ENCODE results near the gene ZNF526. TPM values are rescaled to one million over a fixed set of nuclear protein-coding genes. Genes with fewer than 3 reads are reported as not detected.
"Not testable (repeated sequence)": the region's sequence is repeated elsewhere in the genome, so short reads cannot be mapped to it uniquely, and the experiment has no call there.

ZNF526 gene
- total RNA-seq, 1 experiment from 2014 or later = 21.3 TPM

DNA sequence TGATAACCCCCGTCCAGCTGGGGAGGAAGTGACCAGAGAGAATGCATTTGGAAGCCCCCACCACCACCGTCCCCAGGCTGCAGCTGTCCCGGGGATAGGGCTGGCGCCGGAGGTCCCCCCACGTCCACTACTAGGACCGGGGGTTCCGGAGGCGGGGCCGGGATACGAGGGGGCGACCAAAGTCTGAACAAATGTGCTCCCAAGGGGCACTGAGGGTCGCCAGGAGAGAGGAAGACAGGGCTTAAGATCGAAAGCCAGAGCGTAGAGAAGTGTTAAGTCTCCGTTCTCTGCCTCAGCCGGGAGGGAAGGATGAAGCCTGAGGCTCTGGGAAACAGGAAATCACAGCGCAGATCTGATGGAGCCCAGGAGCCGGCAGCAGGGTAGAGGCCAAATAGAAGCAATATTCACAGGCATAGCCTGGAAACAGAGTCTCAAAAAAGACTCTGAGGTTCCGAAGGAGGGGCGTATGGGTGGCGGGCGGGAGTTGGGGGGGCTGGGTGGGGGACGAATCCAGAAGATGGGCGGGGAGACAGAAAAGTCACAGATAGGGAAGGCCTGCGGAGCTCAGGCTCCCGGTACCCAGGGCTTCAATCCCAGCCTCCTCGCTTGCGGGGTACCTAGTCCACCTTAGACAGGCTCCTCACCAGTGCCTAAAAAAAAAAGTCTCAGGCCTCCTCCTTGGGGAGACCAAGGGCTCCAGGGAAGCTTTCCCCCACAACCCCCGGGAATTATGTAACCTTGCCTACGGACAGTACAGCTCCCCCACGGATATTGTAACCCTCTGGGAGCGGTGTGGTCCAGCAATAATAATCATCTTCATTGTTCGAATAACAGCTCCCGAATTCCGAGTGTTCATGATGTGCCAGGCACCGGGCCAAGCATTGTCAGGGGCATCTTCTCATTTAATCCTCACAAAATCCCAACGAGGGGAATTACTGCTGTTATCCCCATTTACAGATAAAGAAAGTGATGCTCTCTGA is 35.9 kb downstream of the ZNF526 start:
- Histone ChIP-seq H3K9me3 (ENCODE audit: low read depth, low read length, poor library complexity, severe bottlenecking) (no peaks in the 10 kb centered on the region), H3K4me3 (ENCODE audit: low read depth, low read length, poor library complexity, severe bottlenecking) (peak overlapping the region; percentile 91), H3K27me3 (replicated peaks; ENCODE audit: insufficient read depth, low read depth, low read length, poor library complexity) (no peaks in the 10 kb centered on the region), H3K36me3 (ENCODE audit: insufficient read depth, low read length, poor library complexity, severe bottlenecking) (no peaks in the 10 kb centered on the region), H3K27ac (ENCODE audit: low read depth, low read length, poor library complexity, severe bottlenecking) (peak overlapping the region; percentile 72), H3K4me1 (ENCODE audit: insufficient read depth, low read length, poor library complexity, severe bottlenecking) (peaks cover 25% of the 10 kb centered on the region)
- TF ChIP-seq, protein P1, sequence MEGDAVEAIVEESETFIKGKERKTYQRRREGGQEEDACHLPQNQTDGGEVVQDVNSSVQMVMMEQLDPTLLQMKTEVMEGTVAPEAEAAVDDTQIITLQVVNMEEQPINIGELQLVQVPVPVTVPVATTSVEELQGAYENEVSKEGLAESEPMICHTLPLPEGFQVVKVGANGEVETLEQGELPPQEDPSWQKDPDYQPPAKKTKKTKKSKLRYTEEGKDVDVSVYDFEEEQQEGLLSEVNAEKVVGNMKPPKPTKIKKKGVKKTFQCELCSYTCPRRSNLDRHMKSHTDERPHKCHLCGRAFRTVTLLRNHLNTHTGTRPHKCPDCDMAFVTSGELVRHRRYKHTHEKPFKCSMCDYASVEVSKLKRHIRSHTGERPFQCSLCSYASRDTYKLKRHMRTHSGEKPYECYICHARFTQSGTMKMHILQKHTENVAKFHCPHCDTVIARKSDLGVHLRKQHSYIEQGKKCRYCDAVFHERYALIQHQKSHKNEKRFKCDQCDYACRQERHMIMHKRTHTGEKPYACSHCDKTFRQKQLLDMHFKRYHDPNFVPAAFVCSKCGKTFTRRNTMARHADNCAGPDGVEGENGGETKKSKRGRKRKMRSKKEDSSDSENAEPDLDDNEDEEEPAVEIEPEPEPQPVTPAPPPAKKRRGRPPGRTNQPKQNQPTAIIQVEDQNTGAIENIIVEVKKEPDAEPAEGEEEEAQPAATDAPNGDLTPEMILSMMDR (conservative IDR thresholded peaks at IDR 0.05; ENCODE audit: low read depth, low read length) = no peak
- no peak for TF ChIP-seq EZH2 (IDR thresholded peaks at IDR 0.05; ENCODE audit: borderline replicate concordance, low read depth, low read length, poor library complexity, severe bottlenecking)
- BruUV-seq (replicated peaks) = no TSS peak
- DNase-seq (ENCODE audit: low spot score) = peak; percentile 78
- ChIA-PET CTCF (interaction anchor here (0.9 kb wide), 1 partner anchor 9 kb away, joined by 3 read pairs; no protein-coding TSS in a partner anchor), POLR2A (ENCODE audit: low non-redundant PET) (no interaction called here)
- intact Hi-C loops (cut with micrococcal nuclease; ENCODE audit: unreplicated experiment) = loop anchor here (2.0 kb wide), 1 partner anchor 13 kb away; the partner anchor contains the start of gene CIC

DNA sequence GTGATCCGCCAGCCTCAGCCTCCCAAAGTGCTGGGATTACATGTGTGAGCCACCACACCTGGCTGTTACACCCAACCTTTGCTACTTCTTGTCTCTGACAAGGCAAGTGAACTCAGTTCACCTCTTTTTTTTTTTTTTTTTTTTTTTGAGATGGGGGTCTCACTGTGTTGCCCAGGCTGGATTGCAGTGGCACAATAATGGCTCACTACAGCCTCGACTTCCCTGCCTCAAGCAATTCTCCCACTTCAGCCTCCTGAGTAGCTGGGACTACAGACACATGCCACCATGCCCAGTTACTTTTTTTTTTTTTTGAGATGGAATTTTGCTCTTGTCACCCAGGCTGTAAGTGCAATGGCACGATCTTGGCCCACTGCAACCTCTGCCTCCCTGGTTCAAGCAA is 37.7 kb downstream of the ZNF526 start:
- H3K9me3 ChIP-seq (ENCODE audit: low read depth, low read length, poor library complexity, severe bottlenecking); H3K36me3 ChIP-seq (ENCODE audit: insufficient read depth, low read length, poor library complexity, severe bottlenecking); H3K27ac ChIP-seq (ENCODE audit: low read depth, low read length, poor library complexity, severe bottlenecking); H3K27me3 ChIP-seq (replicated peaks; ENCODE audit: insufficient read depth, low read depth, low read length, poor library complexity); intact Hi-C loops (cut with micrococcal nuclease; ENCODE audit: unreplicated experiment); DNase-seq (ENCODE audit: low spot score); H3K4me1 ChIP-seq (ENCODE audit: insufficient read depth, low read length, poor library complexity, severe bottlenecking); BruUV-seq (replicated peaks); H3K4me3 ChIP-seq (ENCODE audit: low read depth, low read length, poor library complexity, severe bottlenecking); CTCF ChIA-PET: not testable (repeated sequence)
- POLR2A ChIA-PET (ENCODE audit: low non-redundant PET) = interaction anchor here (0.6 kb wide), 2 partner anchors 23 to 29 kb away, joined by 5 to 7 read pairs; no protein-coding TSS in a partner anchor

DNA sequence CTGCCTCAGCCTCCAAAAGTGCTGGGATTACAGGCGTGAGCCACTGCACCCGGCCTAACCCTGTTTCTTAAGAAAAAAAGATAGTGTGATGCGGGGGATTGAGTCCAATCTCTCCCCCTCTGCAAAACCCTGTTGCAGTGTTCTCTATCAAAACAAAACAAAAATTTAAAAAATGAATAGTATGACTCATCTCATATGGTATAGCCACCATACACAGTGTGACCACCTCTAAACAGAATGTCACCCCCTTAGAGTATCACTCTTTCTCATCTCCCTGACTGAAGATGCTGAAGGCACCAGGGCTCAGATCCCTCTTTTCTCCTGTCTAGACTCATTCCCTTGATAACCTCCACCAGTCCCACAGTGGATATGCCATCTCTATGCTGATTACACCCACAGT is 41.7 kb downstream of the ZNF526 start:
- H3K27me3 ChIP-seq (replicated peaks; ENCODE audit: insufficient read depth, low read depth, low read length, poor library complexity) = no peaks in the 10 kb centered on the region
- intact Hi-C loops (cut with micrococcal nuclease; ENCODE audit: unreplicated experiment) = no loop called here
- no peak for DNase-seq (ENCODE audit: low spot score)
- peaks cover 1% of the 10 kb centered on the region for H3K4me1 ChIP-seq (ENCODE audit: insufficient read depth, low read length, poor library complexity, severe bottlenecking)
- H3K27ac ChIP-seq (ENCODE audit: low read depth, low read length, poor library complexity, severe bottlenecking) = no peak overlapping the region
- H3K4me3 ChIP-seq (ENCODE audit: low read depth, low read length, poor library complexity, severe bottlenecking) = no peak overlapping the region
- BruUV-seq (replicated peaks) = no TSS peak
- no peaks in the 10 kb centered on the region for H3K36me3 ChIP-seq (ENCODE audit: insufficient read depth, low read length, poor library complexity, severe bottlenecking)
- no peaks in the 10 kb centered on the region for H3K9me3 ChIP-seq (ENCODE audit: low read depth, low read length, poor library complexity, severe bottlenecking)
- no peak for TF ChIP-seq EZH2 (IDR thresholded peaks at IDR 0.05; ENCODE audit: borderline replicate concordance, low read depth, low read length, poor library complexity, severe bottlenecking)
- TF ChIP-seq, protein P1 (conservative IDR thresholded peaks at IDR 0.05; ENCODE audit: low read depth, low read length) = no peak
- CTCF ChIA-PET = no interaction called here
- POLR2A ChIA-PET (ENCODE audit: low non-redundant PET) = no interaction called here

DNA sequence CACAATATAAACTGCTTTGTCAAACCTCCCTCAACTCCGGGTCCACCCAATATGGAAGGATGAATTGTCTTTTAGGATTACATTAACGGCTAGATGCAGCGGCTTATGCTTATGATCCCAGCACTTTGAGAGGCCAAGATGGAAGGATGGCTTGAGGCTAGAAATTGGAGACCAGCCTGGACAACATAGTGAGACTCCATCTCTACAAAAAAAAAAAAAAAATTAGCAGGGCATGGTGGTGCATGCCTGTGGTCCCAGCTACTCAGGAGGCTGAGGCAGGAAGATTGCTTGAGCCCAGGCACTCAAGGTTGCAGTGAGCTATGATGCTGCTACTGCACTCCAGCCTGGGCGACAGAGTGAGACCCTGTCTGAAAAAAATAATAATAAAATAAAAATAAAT is 46.0 kb downstream of the ZNF526 start:
- H3K4me1 ChIP-seq (ENCODE audit: insufficient read depth, low read length, poor library complexity, severe bottlenecking) = peaks cover 18% of the 10 kb centered on the region
- CTCF ChIA-PET; H3K27me3 ChIP-seq (replicated peaks; ENCODE audit: insufficient read depth, low read depth, low read length, poor library complexity); BruUV-seq (replicated peaks); POLR2A ChIA-PET (ENCODE audit: low non-redundant PET); DNase-seq (ENCODE audit: low spot score); H3K27ac ChIP-seq (ENCODE audit: low read depth, low read length, poor library complexity, severe bottlenecking); H3K4me3 ChIP-seq (ENCODE audit: low read depth, low read length, poor library complexity, severe bottlenecking); H3K9me3 ChIP-seq (ENCODE audit: low read depth, low read length, poor library complexity, severe bottlenecking); H3K36me3 ChIP-seq (ENCODE audit: insufficient read depth, low read length, poor library complexity, severe bottlenecking); intact Hi-C loops (cut with micrococcal nuclease; ENCODE audit: unreplicated experiment): not testable (repeated sequence)

DNA sequence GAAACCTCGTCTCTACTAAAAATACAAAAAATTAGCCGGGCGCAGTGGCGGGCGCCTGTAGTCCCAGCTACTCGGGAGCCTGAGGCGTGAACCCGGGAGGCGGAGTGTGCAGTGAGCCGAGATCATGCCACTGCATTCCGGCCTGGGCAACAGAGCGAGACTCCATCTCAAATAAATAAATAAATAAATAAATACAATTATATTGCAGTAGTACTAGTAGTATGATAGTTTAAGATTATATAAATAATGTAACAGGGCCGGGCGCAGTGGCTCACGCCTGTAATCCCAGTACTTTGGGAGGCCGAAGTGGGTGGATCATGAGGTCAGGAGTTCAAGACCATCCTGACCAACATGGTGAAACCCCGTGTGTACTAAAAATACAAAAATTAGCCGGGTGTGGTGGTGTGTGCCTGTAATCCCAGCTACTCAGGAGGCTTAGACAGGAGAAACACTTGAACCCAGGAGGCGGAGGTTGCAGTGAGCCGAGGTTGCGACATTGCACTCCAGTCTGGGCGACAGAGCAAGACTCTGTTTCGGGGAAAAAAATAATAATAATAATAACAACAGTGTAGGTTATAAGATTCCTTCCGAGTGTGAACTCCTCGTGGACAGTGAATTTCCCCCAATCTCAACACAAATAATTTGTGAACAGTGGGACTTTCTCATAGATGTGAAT is 47.0 kb downstream of the ZNF526 start:
- not testable (repeated sequence) for BruUV-seq (replicated peaks)
- peak overlapping the region; percentile 62 for H3K4me3 ChIP-seq (ENCODE audit: low read depth, low read length, poor library complexity, severe bottlenecking)
- POLR2A ChIA-PET (ENCODE audit: low non-redundant PET) = interaction anchor here (0.7 kb wide), 1 partner anchor 46 kb away, joined by 3 read pairs; no protein-coding TSS in a partner anchor

More for the DNA sequence above, 47.0 kb downstream of the ZNF526 start:
- H3K36me3 ChIP-seq (ENCODE audit: insufficient read depth, low read length, poor library complexity, severe bottlenecking); H3K9me3 ChIP-seq (ENCODE audit: low read depth, low read length, poor library complexity, severe bottlenecking); H3K27me3 ChIP-seq (replicated peaks; ENCODE audit: insufficient read depth, low read depth, low read length, poor library complexity); CTCF ChIA-PET; DNase-seq (ENCODE audit: low spot score); intact Hi-C loops (cut with micrococcal nuclease; ENCODE audit: unreplicated experiment): not testable (repeated sequence)
- H3K4me1 ChIP-seq (ENCODE audit: insufficient read depth, low read length, poor library complexity, severe bottlenecking) = peaks cover 18% of the 10 kb centered on the region
- H3K27ac ChIP-seq (ENCODE audit: low read depth, low read length, poor library complexity, severe bottlenecking) = peak overlapping the region; percentile 99

Data from A673 (cell line).